CD4-positive, alpha-beta T cell treated with Interleukin-2 at 100 ng/mL for 4 hours (primary cell): ENCODE results near the gene QSER1.
"Not testable (repeated sequence)": the region's sequence is repeated elsewhere in the genome, so short reads cannot be mapped to it uniquely, and the experiment has no call there.

Source experiments
- DNase-seq: peaks from one replicate; pipeline ENCODE4 v3.0.0-alpha.2; 2020; ENCODE audit warnings: low spot score

Gene QSER1

DNA sequence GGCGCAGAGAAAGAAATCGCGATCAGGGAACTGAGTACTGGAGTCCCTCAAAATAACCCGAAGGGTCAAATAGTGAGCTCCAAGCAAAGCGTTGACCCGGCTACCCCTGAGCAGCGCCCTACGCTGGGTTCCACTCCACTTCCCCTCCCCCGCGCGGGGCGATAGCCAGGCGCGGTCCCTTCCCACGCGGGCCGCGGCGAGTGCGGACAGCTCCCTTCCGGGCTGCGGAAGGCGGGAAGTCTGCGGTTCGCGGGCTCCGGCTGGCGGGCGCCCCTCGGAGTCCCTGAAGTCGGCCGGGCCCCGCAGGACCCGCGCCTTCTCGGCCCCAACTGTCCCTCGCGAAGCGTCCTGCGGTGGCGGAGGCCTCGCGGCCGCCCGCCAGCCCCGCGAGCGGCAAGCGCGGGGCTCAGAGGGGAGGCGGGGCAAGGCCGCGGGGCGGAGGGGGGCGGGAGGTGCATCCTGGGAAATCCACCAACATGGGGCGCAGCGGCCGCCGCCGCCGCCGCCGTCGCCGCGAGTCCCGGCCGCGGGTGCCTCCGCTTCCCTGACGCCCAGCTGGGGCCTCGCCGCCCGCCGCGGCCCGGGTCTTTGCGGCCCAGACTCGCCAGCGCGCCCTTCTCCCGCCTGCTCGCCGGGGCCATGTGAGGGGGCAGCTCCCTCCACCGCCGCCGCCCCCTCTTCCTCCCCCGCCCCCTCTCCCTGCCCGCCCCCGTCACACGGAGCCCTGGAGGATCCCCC, at the start of gene QSER1:
TSS of gene QSER1 (plus strand) at position 457 of the 738 bp plus-strand sequence. CDS start 315 bp downstream, outside the sequence.
- peak; percentile 62 for DNase-seq

DNA sequence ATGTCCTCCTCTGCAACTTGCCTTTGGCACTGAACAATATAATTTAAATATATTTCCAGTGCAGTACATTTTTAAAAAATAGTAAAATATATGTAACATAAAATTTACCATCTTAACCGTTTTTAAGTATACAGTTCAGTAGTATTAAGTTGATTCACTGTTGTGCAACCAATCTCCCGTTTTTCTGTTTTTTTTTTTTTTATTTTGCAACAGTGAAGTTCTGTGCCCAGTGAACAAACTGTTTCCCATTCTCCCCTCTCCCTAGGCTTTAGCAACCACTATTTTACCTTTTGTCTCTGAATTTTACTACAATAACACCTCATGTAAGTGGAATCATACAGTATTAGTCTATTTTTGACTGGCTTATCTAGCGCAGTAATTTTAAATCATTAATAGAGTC, 49.1 kb upstream of the QSER1 start:
- DNase-seq: no peak

DNA sequence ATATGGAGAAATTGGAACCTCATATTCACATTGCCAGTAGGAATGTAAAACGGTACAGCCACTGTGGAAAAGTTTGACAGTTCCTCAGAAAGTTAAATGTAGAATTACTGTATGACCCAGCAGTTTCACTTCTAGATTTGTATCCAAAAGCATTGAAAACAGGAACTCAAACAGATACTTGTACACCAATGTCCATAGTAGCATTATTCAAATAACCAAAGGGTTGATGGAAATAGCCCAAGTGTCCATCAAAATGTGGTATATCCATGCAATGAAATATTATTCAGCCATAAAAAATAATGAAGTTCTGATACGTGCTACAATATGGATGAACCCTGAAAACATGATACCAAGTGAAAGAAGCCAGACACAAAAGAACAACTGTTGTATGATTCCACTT, 45.1 kb upstream of the QSER1 start:
- no peak for DNase-seq

DNA sequence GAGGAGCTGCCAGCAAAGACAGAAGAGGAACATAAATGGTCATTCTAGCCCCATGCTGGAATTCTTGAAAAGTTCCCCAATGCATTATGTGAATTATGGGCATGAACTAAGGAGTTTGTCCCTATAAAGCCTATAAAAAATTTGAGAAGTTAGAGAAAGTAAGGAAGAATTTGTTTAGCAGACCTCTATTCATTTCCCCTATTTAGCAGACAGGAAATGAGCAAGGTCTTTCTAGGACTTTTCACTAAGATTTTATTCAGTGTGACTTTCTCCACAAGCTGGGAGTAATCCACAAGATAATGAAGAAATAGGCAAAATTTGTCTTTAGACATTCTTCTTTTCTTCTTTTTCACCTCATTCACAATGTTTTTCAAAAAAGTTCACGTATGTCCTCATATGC, 42.9 kb upstream of the QSER1 start:
- DNase-seq: no peak

DNA sequence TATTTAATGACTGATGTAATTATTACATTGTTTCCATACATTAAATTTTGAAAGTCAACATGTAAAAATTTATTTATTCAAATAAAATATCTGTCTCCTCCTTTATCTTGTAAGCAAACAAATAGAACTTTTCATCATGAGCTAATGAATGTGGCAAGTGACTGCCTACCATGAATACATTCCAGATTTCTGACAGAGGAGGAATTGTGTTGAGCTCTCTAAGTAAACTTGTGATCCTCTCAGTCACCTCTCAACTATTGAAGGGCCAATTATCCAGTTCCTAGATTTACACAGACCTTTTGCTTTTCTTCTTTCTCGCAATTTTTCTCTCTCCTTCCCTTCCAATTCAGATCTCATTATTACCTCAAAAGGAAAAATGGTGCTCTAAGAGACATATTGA, 41.4 kb upstream of the QSER1 start:
- no peak for DNase-seq

DNA sequence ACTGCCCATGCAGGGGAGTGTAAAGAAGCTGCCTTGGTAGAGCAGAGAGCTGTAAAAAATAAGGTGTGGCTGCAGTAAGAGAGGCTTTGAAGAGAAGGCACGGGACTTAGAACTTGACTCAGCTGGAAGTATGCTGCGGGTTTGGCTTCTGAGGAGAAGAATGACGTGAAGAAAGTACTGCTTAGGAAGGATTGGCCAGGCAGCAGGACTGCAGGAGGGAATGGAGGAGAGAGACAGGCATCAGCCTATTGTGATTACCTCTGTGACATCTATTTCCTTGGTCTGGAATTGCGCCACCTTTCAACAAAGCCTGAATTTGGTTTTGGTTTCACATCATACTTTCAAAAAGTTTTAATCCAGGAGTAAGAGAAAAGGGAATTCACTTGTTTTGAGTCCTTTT, 40.4 kb upstream of the QSER1 start:
- DNase-seq: no peak

DNA sequence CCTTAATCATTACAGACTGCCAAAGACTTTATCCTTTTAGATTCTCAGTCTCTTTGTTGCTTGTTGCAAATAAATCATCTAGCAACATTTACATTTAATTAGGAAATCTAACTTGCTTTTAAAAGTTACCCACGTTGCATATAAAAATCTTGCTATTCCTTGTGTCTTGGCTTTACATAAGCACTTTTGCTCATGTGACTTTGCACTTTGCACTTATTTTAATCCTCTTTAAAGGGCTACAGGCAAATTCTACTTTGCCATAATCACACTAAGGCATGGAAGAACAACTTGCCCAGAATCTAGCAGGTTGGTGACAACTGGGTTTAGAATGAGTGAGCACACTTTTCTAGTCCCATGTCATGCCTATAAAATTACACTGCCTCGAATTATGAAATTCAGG, 37.0 kb upstream of the QSER1 start:
- no peak for DNase-seq

DNA sequence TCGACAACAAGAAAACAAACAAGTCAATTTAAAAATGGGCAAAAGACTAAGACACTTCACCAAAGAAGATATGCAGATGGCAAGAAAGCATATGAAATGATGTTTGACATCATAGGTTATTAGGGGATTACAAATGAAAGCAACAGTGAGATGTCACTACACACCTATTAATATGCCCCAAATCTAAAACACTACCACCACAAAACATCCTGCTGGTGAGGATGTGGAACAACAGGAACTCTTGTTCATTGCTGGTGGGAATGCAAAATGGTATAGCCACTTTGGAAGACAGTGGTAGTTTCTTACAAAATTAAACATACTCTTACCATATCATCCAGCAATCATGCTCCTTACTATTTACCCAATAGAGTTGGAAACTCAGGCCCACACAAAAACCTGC, 33.9 kb upstream of the QSER1 start:
- DNase-seq: no peak

DNA sequence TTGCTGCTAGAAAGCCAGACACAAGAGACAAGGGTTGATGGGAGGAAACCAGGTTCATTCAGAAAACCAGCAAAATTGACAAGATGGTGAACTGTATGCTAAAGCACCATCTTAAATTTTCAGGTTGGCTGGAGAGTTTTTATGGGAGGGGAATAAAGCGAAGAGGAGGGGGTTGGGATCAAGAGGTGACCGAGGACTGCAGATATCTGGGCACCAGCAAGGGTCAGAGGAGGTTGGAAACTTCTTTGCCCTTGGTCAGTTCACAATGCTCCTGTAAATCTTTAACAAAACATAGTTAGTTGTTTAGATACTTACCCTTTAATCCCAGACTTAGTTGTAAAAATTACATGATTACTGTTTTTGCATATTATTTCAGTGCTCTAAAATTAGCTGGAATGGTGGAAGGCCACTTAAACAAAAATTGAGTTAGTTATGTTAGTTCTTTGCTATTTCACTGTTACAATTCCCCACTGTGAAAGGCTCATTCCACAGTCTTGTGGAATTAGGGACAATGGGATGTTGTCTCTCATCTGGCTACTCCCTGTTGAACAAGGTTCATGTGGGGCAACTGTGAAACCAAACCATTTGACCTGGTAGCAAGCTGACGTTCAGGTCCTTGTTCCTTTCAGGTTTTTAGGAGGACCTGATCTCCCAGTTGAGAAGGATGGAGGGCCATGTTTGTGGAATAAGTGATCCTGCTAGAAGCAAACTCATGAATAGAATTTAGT, 30.6 kb upstream of the QSER1 start:
- DNase-seq: no peak

DNA sequence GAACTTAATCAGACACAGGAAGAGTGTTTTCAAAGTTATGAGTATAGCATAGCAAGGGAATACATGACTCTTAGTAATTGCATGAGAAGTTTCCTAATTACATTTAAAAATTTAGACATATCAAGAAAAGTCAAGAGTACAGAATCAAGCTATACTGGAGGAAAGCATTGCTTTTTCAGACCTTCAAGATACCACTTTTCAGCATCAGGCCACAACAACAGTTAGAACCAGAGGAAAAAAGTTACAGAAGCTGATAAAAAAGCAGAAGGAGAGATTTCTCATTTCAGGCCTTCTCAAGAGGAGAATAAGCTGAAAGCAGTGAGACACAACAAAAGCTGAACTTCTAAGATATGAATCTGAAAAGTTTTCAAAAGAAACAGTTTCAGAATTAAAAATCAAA, 28.1 kb upstream of the QSER1 start:
- no peak for DNase-seq

DNA sequence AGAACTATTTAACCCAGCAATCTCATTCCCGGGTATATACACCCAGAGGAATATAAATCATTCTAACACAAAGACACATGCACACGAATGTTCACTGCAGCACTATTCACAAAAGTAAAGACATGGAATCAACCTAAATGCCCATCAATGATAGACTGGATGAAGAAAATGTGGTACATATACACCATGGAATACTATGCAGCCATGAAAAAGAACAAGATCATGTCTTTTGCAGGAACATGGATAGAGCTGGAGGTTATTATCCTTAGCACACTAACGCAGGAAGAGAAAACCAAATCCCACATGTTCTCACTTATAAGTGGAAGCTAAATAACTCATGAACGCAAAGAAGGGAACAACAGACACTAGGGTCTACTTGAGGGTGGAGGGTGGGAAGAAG, 23.9 kb upstream of the QSER1 start:
- DNase-seq: not testable (repeated sequence)

DNA sequence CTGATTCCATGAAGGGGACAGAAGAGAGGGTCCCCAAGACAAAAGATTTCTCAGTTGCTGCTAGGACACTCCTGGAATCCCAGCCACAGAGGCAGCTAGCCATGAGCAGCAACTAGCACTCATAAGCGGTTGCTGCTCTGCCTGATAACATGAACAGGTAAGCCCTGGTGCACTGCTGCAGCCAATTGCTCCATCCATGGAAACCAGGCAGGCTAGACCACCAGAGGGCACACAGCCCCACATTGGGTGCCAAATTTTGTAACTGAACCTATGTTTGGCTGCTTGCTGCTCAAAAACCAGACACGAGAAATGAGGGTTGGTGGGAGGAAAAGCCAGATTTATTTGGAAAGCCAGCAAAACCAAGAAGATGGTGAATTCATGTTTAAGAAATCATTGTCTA, 21.9 kb upstream of the QSER1 start:
- peak; percentile 20 for DNase-seq

DNA sequence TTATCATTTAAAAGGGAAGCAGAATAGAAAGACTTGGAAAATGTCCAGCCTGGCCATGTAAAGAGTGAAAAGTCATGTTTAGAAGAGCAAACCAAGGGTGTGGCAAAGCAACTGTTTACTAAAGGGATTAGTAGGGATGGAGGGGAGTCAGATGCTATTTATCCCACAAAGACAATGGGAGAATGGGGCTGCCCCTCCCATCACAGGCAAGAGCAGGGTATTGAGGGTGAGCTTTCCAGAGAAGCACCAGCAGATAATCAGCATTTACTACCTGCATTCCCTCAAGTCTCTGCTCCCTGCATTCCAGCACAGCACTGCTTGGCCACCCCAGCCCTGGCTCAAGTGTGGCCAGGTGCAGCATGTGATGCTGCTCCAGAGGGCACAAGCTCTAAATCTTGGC, 18.5 kb upstream of the QSER1 start:
- DNase-seq: no peak

DNA sequence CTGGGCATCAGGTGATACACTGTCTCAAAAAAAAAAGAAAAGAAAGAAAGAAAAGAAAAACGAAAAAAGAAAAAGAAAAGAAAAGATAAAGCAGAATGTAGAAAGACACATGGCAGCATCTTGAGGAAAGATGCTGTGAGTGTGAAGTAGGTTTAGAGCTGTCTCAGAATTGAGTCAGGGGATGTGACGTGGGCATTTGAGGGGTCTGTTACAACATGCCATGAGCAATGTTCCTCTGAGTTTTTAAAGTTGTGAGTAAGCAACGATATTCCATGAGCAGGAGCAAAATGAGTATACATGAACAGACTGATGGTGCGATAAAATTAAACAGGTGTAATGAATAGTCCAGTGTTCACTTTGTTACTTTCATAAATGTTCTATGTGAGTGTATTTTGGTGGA, 11.3 kb upstream of the QSER1 start:
- no peak for DNase-seq

DNA sequence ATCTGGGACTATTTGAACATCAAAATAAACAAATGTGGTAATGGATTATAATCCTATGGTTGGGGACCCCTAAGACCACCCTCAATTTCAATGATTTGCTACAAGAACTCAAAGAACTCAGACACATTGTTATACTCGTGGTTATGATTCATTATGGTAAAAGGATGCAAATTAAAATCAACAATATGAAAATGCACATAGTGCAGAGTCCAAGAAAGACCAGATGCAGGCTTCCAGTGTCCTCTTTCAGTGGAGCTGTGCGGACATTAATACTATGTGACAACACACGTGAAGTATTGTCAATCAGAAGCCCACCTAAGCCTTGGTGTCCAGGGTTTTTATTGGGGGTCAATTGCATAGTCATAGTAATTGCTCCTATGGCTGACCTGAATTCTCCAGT, 9.2 kb upstream of the QSER1 start:
- no peak for DNase-seq

DNA sequence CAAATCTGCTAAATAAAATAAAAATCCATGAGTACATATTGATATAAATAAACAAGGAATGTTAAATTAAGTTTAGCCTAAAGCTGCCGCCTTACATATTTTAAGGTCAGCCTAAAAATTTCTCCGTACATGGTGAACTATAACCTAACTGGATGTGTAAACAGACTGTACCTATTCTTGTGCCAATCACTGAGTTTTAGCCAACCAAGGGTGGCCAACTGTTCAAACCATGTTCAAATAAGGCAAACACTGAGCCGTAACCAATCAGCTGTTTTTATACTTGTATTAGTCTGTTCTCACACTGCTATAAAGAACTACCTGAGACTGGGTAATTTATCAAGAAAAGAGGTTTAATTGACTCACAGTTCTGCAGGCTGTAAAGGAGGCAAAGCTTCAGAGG, 8.6 kb upstream of the QSER1 start:
- no peak for DNase-seq

DNA sequence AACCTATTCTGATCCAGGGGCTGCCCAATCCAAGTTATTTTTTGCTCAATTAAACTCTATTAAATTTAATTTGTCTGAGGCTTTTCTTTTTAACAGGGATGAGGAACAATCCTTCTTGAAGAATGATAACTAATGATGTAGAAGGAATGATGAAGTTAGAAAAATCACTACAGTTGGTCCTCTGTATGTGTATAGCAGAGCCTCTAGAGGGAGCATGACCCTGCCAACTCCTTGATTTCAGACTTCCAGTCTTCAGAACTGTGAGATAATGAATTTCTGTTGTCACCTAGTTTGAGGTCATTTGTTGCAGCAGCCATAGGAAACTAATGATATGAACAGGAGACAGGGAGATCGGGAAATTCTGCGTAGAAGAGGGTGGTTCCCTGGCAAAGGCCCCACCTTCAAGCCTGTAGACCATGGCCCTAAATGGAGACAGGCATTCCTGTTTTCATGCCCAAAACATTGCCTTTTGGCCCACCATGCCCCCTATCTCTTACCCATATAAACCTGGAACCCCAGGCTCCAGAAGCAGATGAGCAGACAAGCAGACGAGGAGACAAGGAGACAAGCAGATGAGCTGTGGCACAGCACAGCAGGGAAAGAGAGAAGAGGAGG, 7.7 kb upstream of the QSER1 start:
- no peak for DNase-seq

DNA sequence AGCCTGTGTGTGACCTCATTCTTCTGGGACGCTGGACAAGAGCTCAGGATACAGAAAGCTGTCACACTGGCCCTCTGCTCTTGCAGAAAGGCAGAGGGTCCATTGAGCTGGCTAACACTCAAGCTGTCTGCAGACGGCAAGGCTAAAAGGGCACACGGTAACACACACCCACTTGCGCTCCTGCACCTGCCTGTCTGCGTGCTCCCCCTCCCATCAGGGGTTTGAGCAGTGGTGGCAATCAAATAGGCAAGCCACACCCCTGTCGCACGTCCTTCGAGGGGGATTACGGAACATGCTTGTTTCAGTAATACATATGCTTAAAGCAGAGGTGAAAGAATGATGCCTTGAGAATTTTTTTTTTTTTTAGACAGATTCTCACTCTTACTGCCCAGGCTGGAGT, 7.1 kb upstream of the QSER1 start:
- no peak for DNase-seq

DNA sequence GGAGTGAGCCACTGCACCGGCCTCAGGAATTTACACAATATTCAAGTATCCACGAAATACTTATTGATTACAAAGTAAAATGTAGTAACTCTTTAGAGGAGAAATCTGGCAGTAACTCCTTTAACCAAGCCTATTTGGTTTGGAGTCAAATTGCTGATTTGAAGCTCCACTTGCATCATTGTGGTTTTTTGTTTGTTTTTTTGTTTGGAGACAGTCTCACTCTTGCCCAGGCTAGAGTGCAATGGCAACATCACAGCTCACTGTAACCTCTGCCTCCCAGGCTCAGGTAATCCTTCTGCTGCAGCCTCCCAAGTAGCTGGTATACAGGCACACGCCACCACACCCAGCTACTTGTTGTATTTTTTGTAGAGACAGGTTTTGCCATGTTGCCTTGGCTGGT, 6.4 kb upstream of the QSER1 start:
- DNase-seq: no peak

DNA sequence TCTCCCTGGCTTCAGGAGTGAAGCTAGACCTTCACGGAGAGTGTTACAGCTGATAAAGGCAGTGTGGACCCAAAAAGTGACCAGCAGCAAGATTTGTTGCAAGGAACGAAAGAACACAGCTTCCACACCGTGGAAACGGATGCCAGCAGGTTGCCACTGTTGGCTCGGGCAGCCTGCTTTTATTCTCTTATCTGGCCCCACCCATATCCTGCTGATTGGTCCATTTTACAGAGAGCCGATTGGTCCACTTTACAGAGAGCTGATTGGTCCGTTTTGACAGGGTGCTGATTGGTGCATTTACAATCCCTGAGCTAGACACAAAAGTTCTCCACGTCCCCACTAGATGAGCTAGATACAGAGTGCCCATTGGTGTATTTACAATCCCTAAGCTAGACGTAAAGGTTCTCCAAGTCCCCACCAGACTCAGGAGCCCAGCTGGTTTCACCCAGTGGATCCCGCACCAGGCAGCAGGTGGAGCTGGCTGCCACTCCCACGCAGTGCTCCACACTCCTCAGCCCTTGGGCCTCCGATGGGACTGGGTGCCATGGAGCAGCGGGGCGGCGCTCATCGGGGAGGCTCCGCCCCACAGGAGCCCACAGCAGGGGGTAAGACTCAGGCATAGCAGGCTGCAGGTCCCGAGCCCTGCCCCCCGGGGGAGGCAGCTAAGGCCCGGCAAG, 4.8 kb upstream of the QSER1 start:
- DNase-seq: not testable (repeated sequence)

DNA sequence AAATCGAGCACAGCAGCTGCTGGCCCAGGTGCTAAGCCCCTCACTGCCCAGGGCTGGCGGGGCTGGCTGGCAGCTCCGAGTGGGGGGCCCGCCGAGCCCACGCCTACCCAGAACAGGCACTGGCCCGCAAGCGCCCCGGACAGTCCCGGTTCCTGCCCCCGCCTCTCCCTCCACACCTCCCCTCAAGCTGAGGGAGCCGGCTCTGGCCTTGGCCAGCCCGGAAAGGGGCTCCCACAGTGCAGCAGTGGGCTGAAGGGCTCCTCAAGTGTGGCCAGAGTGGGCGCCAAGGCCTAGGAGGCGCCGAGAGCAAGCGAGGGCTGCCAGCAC, 4.3 kb upstream of the QSER1 start:
- DNase-seq: not testable (repeated sequence)

DNA sequence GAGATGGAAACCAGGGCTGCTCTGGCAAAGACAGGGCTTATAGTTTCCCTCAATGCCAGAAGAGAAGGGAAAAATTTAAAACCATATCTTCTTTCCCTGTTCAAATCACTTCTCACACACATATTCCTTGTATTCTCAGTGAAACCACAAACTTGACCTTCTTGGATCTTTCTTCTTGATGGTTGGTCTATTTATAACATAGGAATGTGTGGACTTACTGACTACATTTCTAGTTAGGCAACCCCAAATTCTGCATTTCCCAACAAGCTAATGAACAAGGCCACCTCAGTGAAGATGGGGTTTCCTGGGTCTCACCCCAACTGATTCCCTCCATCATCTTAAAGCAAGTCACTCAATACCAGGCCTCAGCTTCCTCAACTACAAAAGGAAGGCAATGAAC, 3.8 kb upstream of the QSER1 start:
- DNase-seq: no peak
